AG04449 (cell line): Measurements from ENCODE around the gene PTGDR2.

ENCODE experiments used
- CTCF ChIA-PET: fragments of 350-600 bp; formaldehyde crosslinking; extraction: SDS; loops from one replicate; lab custom pipeline; 2021; ENCODE audit warnings: antibody characterized with exemption; lab: Yijun Ruan, JAX
- POLR2A ChIA-PET: fragments of 400-600, 350-600 bp; formaldehyde crosslinking; extraction: SDS; loops from one replicate; lab custom pipeline; 2020; ENCODE audit warnings: antibody characterized with exemption, inconsistent platforms; lab: Yijun Ruan, JAX
- DNase-seq: peaks from one replicate; pipeline ENCODE4 v3.0.0-alpha.2; 2010; ENCODE audit warnings: low read depth, low spot score
- H3K4me3 ChIP-seq: 2 replicates; pipeline ENCODE4 v1.5.1; 2011; ENCODE audit warnings: low read depth, mild to moderate bottlenecking, control low read depth, low read length
- CTCF ChIP-seq: IDR thresholded peaks from one replicate; pipeline ENCODE4 v1.5.1; 2011; ENCODE audit warnings: mild to moderate bottlenecking, moderate library complexity, low read length, control low read depth, inconsistent platforms; ENCODE audit not compliant: insufficient read depth; ENCODE audit errors: missing control alignments

The PTGDR2 gene

GRCh38 chr11:60869451-60869825, 13.7 kb upstream of the PTGDR2 start:
- DNase-seq: no peak
- no peak for TF ChIP-seq CTCF
- ChIA-PET POLR2A (no interaction called here), CTCF (interaction anchor here (1.0 to 1.4 kb wide), 2 partner anchors 25 to 39 kb away, joined by 3 to 5 read pairs; no protein-coding TSS in a partner anchor)
- H3K4me3 ChIP-seq: no peak overlapping the region

- CTCF ChIA-PET: interaction anchor here (1.0 to 3.2 kb wide), 4 partner anchors 19 to 38 kb away, joined by 3 to 20 read pairs (median 6); no protein-coding TSS in a partner anchor
- DNase-seq: no peak
- POLR2A ChIA-PET: no interaction called here
- H3K4me3 ChIP-seq: no peak overlapping the region
- TF ChIP-seq CTCF: no peak
Measured at GRCh38 chr11:60868682-60869450, 13.1 kb upstream of the PTGDR2 start.

- ChIA-PET POLR2A (no interaction called here), CTCF (interaction anchor here (1.2 to 3.2 kb wide), 5 partner anchors 16 to 37 kb away, joined by 3 to 20 read pairs (median 5); no protein-coding TSS in a partner anchor)
- DNase-seq: no peak
Measured at GRCh38 chr11:60867871-60868681, 12.3 kb upstream of the PTGDR2 start.

GRCh38 chr11:60866911-60867870, 11.4 kb upstream of the PTGDR2 start, which contains the start of gene ZP1:
ZP1 (plus strand) TSS chr11:60867542; CDS start chr11:60867562, 20 bp downstream.
- DNase-seq: no peak
- H3K4me3 ChIP-seq: no peak within 1 kb of the TSS
- ChIA-PET POLR2A (no interaction called here), CTCF (interaction anchor here (0.8 to 3.2 kb wide), 5 partner anchors 15 to 36 kb away, joined by 3 to 20 read pairs (median 4); no protein-coding TSS in a partner anchor)
- no peak for TF ChIP-seq CTCF

More at GRCh38 chr11:60867871-60868681, 12.3 kb upstream of the PTGDR2 start:
- H3K4me3 ChIP-seq: no peak overlapping the region
- TF ChIP-seq CTCF: no peak

GRCh38 chr11:60864856-60865513, 9.2 kb upstream of the PTGDR2 start:
- ChIA-PET POLR2A (no interaction called here), CTCF (interaction anchor here (1.1 kb wide), 1 partner anchor 34 kb away, joined by 4 read pairs; no protein-coding TSS in a partner anchor)
- no peak overlapping the region for H3K4me3 ChIP-seq
- no peak for TF ChIP-seq CTCF
- DNase-seq: no peak
